Measurements from ENCODE around the gene CDON. TPM values are rescaled to one million over a fixed set of nuclear protein-coding genes. Genes with fewer than 3 reads are reported as not detected.

The CDON gene
- total RNA-seq, 2 donors from 2014 or later: 2.8 to 6.9 TPM

GRCh38 chr11:125947419-125948277, 115.0 kb downstream of the CDON start:
- peak overlapping the region in 1 of 2 donors; percentile 24 for H3K27ac Mint-ChIP-seq
- no peaks in the 10 kb centered on the region for H3K9me3 Mint-ChIP-seq
- no peak for ATAC-seq
- DNase-seq (ENCODE audit: low spot score in 2 of 2): peak in 1 of 2 donors; percentile 43
- H3K36me3 Mint-ChIP-seq: no peaks in the 10 kb centered on the region

- peak in 1 of 2 donors; percentile 46 for DNase-seq (ENCODE audit: low spot score in 2 of 2)
- Mint-ChIP-seq H3K27ac (no peak overlapping the region), H3K36me3 (no peaks in the 10 kb centered on the region), H3K9me3 (no peaks in the 10 kb centered on the region)
- no peak for ATAC-seq
These were observed 115.8 kb downstream of the CDON start for GRCh38 chr11:125946712-125947418.

GRCh38 chr11:125945797-125946520, 116.7 kb downstream of the CDON start, which contains the start of gene VSIG10L2:
Gene VSIG10L2, plus strand, starts transcription at chr11:125946044. Its CDS starts 12 bp downstream, at chr11:125946056.
- no peaks in the 10 kb centered on the region for H3K9me3 Mint-ChIP-seq
- H3K27ac Mint-ChIP-seq: no peak within 1 kb of the TSS
- ATAC-seq (no peak), DNase-seq (ENCODE audit: low spot score in 2 of 2) (peak in 1 of 2 donors; percentile 39)
- no peaks in the 10 kb centered on the region for H3K36me3 Mint-ChIP-seq

- peak in 1 of 2 donors; percentile 14 for DNase-seq (ENCODE audit: low spot score in 2 of 2)
- no peaks in the 10 kb centered on the region for H3K36me3 Mint-ChIP-seq
- no peaks in the 10 kb centered on the region for H3K9me3 Mint-ChIP-seq
- H3K27ac Mint-ChIP-seq: no peak overlapping the region
- ATAC-seq: no peak
These were observed 117.5 kb downstream of the CDON start for GRCh38 chr11:125945011-125945796.

- no peaks in the 10 kb centered on the region for H3K36me3 Mint-ChIP-seq
- ATAC-seq (no peak), DNase-seq (ENCODE audit: low spot score in 2 of 2) (peak in 1 of 2 donors; percentile 30)
- H3K9me3 Mint-ChIP-seq: no peaks in the 10 kb centered on the region
- H3K27ac Mint-ChIP-seq: peak overlapping the region in 1 of 2 donors; percentile 56
These were observed 118.2 kb downstream of the CDON start for GRCh38 chr11:125944350-125945010.

- Mint-ChIP-seq H3K27ac (peak overlapping the region in 1 of 2 donors; percentile 56), H3K9me3 (peaks cover 0 to 2% of the 10 kb centered on the region in 2 donors), H3K36me3 (no peaks in the 10 kb centered on the region)
- DNase-seq (ENCODE audit: low spot score in 2 of 2) (no peak), ATAC-seq (no peak)
These were observed 118.9 kb downstream of the CDON start for GRCh38 chr11:125943661-125944349.

- ATAC-seq (no peak), DNase-seq (ENCODE audit: low spot score in 2 of 2) (peak in 1 of 2 donors; percentile 42)
- H3K27ac Mint-ChIP-seq: no peak overlapping the region
- H3K9me3 Mint-ChIP-seq: peaks cover 0 to 5% of the 10 kb centered on the region in 2 donors
- no peaks in the 10 kb centered on the region for H3K36me3 Mint-ChIP-seq
These were observed 119.8 kb downstream of the CDON start for GRCh38 chr11:125942771-125943428.

GRCh38 chr11:125941619-125942611, 120.8 kb downstream of the CDON start:
- DNase-seq (ENCODE audit: low spot score in 2 of 2): peak; percentile 51 to 66
- ATAC-seq: peak; percentile 84 to 87
- peak overlapping the region in 1 of 2 donors; percentile 58 for H3K27ac Mint-ChIP-seq
- peaks cover 0 to 5% of the 10 kb centered on the region in 2 donors for H3K9me3 Mint-ChIP-seq
- no peaks in the 10 kb centered on the region for H3K36me3 Mint-ChIP-seq

GRCh38 chr11:125941267-125941618, 121.4 kb downstream of the CDON start:
- H3K36me3 Mint-ChIP-seq: no peaks in the 10 kb centered on the region
- DNase-seq (ENCODE audit: low spot score in 2 of 2) (peak in 1 of 2 donors; percentile 38), ATAC-seq (no peak)
- peak overlapping the region in 1 of 2 donors; percentile 58 for H3K27ac Mint-ChIP-seq
- peaks cover 0 to 5% of the 10 kb centered on the region in 2 donors for H3K9me3 Mint-ChIP-seq

- ATAC-seq (no peak), DNase-seq (ENCODE audit: low spot score in 2 of 2) (no peak)
- Mint-ChIP-seq H3K9me3 (peaks cover 0 to 5% of the 10 kb centered on the region in 2 donors), H3K27ac (no peak overlapping the region), H3K36me3 (no peaks in the 10 kb centered on the region)
These were observed 122.5 kb downstream of the CDON start for GRCh38 chr11:125940145-125940544.

GRCh38 chr11:125939081-125939521, 123.6 kb downstream of the CDON start:
- H3K36me3 Mint-ChIP-seq: no peaks in the 10 kb centered on the region
- DNase-seq (ENCODE audit: low spot score in 2 of 2) (peak in 1 of 2 donors; percentile 3), ATAC-seq (no peak)
- H3K9me3 Mint-ChIP-seq: peaks cover 0 to 5% of the 10 kb centered on the region in 2 donors
- H3K27ac Mint-ChIP-seq: peak overlapping the region in 1 of 2 donors; percentile 40

- peak overlapping the region in 1 of 2 donors; percentile 40 for H3K27ac Mint-ChIP-seq
- no peaks in the 10 kb centered on the region for H3K36me3 Mint-ChIP-seq
- ATAC-seq (no peak), DNase-seq (ENCODE audit: low spot score in 2 of 2) (peak in 1 of 2 donors; percentile 21)
- H3K9me3 Mint-ChIP-seq: peaks cover 0 to 5% of the 10 kb centered on the region in 2 donors
These were observed 124.2 kb downstream of the CDON start for GRCh38 chr11:125938418-125938817.

GRCh38 chr11:125935618-125936199, 127.0 kb downstream of the CDON start:
- DNase-seq (ENCODE audit: low spot score in 2 of 2) (peak in 1 of 2 donors; percentile 26), ATAC-seq (no peak)
- no peaks in the 10 kb centered on the region for H3K36me3 Mint-ChIP-seq
- H3K9me3 Mint-ChIP-seq: peaks cover 0 to 5% of the 10 kb centered on the region in 2 donors
- H3K27ac Mint-ChIP-seq: no peak overlapping the region

All from activated naive CD4-positive, alpha-beta T cell treated with anti-CD3 and anti-CD28 coated beads, Interleukin-2, amount 50 U/mL, for 72 hours (primary cell).